Measurements from ENCODE around the gene RPL18A. TPM values are rescaled to one million over a fixed set of nuclear protein-coding genes. Genes with fewer than 3 reads are reported as not detected.

The RPL18A gene
- total and polyA plus RNA-seq, 2 of the 13 experiments (the other 11 are each of a cell fraction or from before 2014, with no cell fraction given) = 1,471 to 2,004 TPM

- Histone ChIP-seq H3K9ac (ENCODE audit: insufficient read depth, low read depth, low read length) (no peak overlapping the region), H3K27me3 (ENCODE audit: control insufficient read depth in 1 of 2, insufficient read depth in 2 of 2, low read length in 2 of 2) (no peaks in the 10 kb centered on the region), H3K4me3 (replicated peaks in 1 of 3; ENCODE audit: insufficient read depth in 1 of 3, low read depth in 2 of 3, low read length in 3 of 3) (no peak overlapping the region), H3K4me2 (ENCODE audit: low read depth, low read length) (no peak overlapping the region), H3K27ac (ENCODE audit: extremely low read length, insufficient read depth, low read length) (no peak overlapping the region), H3K4me1 (ENCODE audit: insufficient read depth, low read length) (no peaks in the 10 kb centered on the region), H3K36me3 (replicated peaks in 1 of 2; ENCODE audit: control insufficient read depth in 1 of 2, insufficient read depth in 2 of 2, low read length in 2 of 2) (no peaks in the 10 kb centered on the region), H4K20me1 (ENCODE audit: insufficient read depth, low read length) (no peaks in the 10 kb centered on the region), H2AFZ (ENCODE audit: low read length) (no peak overlapping the region), H3K79me2 (ENCODE audit: insufficient read depth, low read length) (no peaks in the 10 kb centered on the region), H3K9me3 (ENCODE audit: low read length) (peaks cover 23% of the 10 kb centered on the region)
- ChIA-PET POLR2A (no interaction called here), CTCF (ENCODE audit: low intra/inter-chr PET ratio, low total read pairs) (no interaction called here)
- peak; percentile 84 for TF ChIP-seq ZNF329 (CRISPR knock-in tag; IDR thresholded peaks at IDR 0.05; ENCODE audit: low read depth)
- no peak for TF ChIP-seq NFAT5 (CRISPR knock-in tag; IDR thresholded peaks at IDR 0.05)
- WGBS (ENCODE audit: low lambda C conversion rate) = 12% methylated on average over 7 of the region's 7 CpGs
- no peak for ATAC-seq
- DNase-seq (ENCODE audit: low spot score) = no peak
- intact Hi-C loops (cut with micrococcal nuclease; ENCODE audit: unreplicated experiment) = no loop called here
- no peak for FAIRE-seq
- in situ Hi-C loops (cut with HindIII; ENCODE audit: extremely low pct_ligation_motif_present, low pct_unique_long_range_greater_than_20kb) = no loop called here
- BruUV-seq (replicated peaks) = no TSS peak
Observed at GRCh38 chr19:17909003-17909732, 49.5 kb downstream of the RPL18A start.

All from HepG2 (cell line).